HG03159 (cell line): ENCODE measurements around the gene UBQLN3.

Experiments
- ATAC-seq: cut with Tn5 transposase; IDR thresholded peaks from one replicate; pipeline ENCODE4 v1.9.1; 2021; ENCODE audit warnings: mild to moderate bottlenecking, moderate library complexity; ENCODE audit not compliant: unreplicated experiment

The UBQLN3 gene

GRCh38 chr11:5507177-5507932, 2.4 kb downstream of the UBQLN3 start:
- no peak for ATAC-seq

GRCh38 chr11:5505363-5506048, 4.3 kb downstream of the UBQLN3 start:
- no peak for ATAC-seq

GRCh38 chr11:5504403-5504921, 5.3 kb downstream of the UBQLN3 start:
- ATAC-seq: no peak

- no peak for ATAC-seq
These were observed 9.4 kb downstream of the UBQLN3 start for GRCh38 chr11:5500393-5500801.

GRCh38 chr11:5499671-5500070, 10.1 kb downstream of the UBQLN3 start:
- ATAC-seq: no peak

- ATAC-seq: no peak
These were observed 20.0 kb downstream of the UBQLN3 start for GRCh38 chr11:5489576-5490357.

GRCh38 chr11:5488798-5489399, 20.9 kb downstream of the UBQLN3 start:
- ATAC-seq: no peak

- ATAC-seq: no peak
These were observed 21.4 kb downstream of the UBQLN3 start, which contains the start of gene OR52D1 for GRCh38 chr11:5488385-5488784. TSS of gene OR52D1 (plus strand) at chr11:5488685. CDS start at chr11:5488707, 22 bp downstream.

GRCh38 chr11:5486421-5486820, 23.3 kb downstream of the UBQLN3 start:
- no peak for ATAC-seq

- ATAC-seq: no peak
These were observed 23.8 kb downstream of the UBQLN3 start for GRCh38 chr11:5486003-5486402.

- peak; percentile 94 for ATAC-seq
These were observed 33.5 kb downstream of the UBQLN3 start for GRCh38 chr11:5476186-5476819.

GRCh38 chr11:5473921-5474320, 35.8 kb downstream of the UBQLN3 start:
- ATAC-seq: no peak

- ATAC-seq: no peak
These were observed 42.2 kb downstream of the UBQLN3 start for GRCh38 chr11:5467527-5467926.

- ATAC-seq: no peak
These were observed 48.7 kb downstream of the UBQLN3 start for GRCh38 chr11:5460983-5461621.
